Activated T-cell treated with anti-CD3 and anti-CD28 coated beads for 48 hours (primary cell): ENCODE data around the gene FBXW2.
A peak's percentile ranks its signal among the peaks of the same experiment; 100 is the strongest.
"Not testable (repeated sequence)": the region's sequence is repeated elsewhere in the genome, so short reads cannot be mapped to it uniquely, and the experiment has no call there.

ENCODE experiments used
- DNase-seq: peaks from one replicate; pipeline ENCODE4 v3.0.0-alpha.2; 2020; ENCODE audit warnings: low read depth

The FBXW2 gene, protein sequence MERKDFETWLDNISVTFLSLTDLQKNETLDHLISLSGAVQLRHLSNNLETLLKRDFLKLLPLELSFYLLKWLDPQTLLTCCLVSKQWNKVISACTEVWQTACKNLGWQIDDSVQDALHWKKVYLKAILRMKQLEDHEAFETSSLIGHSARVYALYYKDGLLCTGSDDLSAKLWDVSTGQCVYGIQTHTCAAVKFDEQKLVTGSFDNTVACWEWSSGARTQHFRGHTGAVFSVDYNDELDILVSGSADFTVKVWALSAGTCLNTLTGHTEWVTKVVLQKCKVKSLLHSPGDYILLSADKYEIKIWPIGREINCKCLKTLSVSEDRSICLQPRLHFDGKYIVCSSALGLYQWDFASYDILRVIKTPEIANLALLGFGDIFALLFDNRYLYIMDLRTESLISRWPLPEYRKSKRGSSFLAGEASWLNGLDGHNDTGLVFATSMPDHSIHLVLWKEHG

DNA sequence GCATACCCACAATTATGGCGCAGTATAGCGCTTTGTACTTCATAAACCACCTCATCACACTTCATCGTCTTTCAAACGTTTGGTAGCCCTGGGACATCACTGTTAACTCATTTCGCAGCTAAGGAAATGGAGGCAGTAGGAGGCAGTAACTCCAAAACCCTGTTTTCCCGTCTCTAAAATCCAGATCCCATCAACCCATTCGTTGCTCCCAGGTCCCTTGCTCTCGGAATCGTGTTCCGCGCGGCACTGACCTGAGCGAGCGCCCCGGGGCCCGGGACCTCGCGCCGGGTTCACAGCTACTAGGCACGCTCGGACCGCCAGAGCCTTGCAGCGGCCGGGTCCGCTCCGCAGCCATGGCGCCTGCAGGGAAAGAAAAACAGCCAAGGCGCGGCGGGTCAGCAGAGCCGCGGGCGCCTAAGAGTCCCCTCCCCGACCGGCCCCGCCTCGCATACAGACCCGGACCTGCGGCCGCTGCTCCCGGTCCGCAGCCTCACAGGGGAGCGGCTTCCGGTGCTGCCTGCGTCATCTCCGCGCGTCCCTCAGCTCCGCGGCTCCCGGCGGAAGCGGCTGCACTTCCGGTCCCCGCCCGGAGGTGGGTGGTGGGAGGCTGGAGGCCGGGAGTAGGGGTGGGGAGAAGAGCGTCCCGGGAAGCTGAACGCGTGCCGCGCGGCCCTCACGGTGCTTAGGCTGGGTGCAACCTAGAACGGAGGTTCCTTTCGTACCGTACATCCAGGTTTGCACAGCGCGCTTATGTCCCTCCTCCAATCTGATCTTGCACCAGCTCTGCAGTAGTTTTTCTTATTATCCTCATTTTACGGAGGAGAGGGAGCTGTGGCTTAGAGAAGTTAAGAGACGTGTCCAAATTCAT is at the start of gene FBXW2:
Gene FBXW2, minus strand, starts transcription at position 519 of the 868 bp plus-strand sequence. CDS start 5,158 bp downstream, outside the sequence.
- DNase-seq = peak; percentile 93

DNA sequence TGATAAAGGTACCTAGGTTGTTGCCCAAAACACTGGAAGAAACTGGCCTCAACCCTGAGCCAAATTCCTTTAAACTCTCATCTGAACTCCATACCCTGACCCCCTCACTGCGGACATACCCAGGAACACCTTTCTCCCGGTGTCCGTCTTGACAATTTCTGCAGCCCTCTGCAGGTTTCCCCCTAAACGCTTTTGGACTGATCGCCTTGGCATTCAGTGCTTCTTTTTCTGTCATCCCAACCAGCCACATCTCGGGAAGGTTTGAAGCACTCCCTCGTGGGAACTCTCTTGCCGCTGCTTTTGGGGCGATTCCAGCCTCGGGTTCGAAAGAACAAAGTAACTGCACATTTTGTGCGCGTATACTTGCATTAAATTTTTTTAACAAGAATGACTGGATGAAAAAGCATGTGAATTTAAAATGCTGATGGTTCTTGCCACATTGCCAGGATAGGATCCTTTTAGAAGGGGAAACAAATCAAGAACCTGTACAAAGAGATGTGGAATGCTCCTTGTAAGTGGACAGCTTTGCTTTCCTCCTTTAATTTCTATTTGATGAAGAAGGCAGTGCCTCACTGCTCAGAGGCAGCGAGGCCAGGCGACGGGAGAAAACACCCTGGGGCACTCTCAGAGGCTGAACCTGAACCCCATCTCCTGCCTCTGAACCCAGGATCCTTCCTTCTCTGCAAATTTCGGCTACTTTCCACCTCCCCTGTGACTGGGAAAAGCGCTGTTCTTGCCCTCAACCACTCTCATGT is 48.9 kb upstream of the FBXW2 start:
- DNase-seq = no peak

DNA sequence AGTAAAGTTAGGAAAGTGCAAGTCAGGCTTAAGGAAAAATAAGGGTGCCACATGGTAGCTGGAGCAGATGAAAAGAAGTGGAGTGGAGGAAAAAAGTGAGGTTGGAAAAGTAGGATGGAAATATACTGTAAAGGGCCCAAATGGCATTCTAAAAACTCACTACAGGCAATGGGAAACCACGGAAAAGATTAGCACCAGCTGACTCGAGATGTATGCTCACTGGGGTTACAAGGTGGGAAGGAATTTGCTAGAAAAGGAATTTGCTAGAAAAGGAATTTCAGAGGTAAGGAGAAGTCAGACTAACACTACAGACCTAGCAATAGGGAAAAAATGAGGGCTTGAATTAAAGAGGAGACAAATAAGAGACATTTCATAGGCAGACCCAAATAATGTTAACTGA is 45.9 kb upstream of the FBXW2 start:
- DNase-seq = no peak

DNA sequence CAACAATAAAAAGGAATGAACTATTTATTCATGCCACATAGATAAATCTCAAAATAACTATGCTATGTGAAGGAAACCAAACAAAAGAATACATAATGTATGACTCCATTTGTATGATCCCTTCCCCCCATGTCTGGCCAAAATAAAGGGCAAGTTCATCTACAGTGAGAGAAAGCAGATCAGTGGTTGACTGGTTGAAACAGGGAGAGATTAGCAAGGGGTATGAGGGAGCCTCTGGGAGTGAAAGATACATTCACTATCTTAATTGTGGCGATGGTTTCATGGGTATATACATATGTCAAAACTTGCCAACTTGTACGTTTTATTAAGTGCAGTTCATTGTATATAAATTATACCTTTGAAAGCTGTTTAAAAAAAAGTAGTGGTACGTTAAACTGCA is 44.7 kb upstream of the FBXW2 start:
- no peak for DNase-seq

DNA sequence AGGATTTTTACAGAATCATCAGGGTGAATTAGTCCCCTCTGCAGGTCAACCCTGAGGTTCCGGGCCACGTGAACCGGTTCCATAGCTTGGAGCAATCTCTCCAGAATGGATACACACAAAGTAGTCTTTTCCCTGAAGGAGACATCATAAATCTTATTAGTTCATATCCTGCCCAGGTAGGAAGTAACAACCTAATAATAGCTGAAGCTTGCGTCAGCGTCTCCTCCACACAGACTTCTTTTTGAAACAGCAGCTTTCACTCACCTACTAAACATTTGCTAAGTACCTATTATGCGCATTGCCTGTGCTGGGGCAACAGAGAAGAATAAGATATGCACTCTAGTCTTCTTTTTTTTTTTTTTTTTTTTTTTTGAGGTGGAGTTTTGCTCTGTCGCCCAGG is 40.1 kb upstream of the FBXW2 start:
- DNase-seq = no peak

DNA sequence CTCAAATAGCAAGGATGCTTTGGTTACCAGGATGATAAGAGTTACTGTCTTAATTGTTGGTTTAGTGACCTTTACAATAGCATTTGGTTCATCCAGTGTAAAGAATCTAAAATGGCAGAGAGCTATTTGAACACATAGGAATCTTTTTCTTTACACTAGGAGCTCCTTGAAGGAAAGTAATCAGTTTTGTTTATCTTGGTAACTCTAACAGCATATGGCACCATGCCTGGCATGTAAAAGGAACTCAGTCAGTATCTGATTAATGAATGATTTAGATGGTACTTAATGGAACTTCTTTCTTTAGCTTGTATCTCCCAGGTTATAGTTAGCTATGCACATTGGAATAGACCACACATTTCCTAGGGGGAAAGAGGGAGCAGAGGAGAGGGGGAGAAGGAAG is 39.6 kb upstream of the FBXW2 start:
- DNase-seq = no peak

DNA sequence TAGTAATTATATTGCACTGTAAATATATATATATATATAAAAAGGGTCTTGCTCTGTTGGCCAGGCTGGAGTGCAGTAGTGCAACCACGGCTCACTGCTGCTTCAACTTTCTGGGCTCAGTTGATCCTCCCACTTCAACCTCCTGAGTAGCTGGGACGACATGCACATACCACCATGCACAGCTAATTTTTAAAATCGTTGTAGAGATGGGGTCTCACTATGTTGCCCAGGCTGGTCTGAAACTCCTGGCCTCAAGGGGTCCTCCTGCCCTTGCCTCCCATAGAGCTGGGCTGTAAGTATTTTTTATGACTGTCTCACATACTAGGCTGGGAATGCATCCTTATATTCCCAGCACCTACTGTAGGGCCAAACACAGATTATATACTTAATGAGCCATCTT is 37.6 kb upstream of the FBXW2 start:
- DNase-seq = no peak

DNA sequence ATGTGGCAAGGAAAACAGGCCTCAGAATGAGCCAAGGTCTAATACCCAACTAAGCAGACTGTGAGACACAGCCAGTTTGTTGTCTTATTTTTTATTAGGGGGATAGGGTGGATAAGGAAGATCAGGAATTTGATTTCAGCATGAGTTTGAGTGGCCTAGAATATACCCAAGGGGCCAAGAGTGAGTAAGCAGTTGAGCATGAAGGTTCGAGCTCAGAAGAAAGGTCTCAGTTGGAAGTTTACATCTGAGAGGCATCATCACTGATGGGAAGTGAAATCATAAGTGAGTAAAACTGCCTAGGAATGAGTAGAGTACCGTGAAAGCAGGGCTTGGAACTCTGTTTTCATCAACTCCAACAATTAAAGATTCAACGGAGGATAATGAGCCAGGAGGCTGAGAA is 36.9 kb upstream of the FBXW2 start:
- no peak for DNase-seq

DNA sequence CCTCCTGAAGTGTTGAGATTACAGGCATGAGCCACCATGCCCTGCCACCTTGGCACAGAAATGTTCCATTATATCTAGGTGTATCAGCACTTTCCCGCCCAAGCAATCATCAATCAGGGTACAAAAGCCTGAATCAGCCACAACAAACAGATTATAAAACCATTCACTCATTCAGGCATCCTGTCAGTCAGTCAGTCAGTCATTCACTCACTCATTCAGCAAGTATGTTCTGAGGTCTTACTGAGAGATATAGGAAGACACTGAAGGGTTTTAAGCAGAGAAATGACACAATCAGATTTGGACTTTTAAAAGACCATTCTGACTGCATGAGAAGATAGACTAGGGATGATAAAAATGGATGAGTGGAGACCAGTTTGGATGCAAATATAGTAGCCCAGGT is 36.4 kb upstream of the FBXW2 start:
- no peak for DNase-seq

DNA sequence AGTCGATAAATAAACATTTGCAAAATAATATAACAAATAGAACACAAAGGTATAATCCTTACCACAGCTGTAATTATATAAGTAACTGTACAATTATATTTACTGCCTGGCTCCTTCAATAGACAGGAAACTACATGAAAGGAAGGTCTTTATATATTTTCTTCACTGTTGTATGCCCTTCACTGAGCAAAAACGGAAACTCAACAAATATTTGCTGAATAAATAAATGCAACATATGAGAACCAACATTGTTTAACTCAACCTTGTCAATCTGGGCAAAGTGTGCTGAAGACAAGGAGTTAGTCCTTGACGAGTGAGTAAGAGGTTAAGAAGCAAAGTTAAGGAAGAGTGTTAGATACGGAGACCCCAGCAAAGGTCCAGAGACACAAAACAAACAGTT is 26.9 kb upstream of the FBXW2 start:
- no peak for DNase-seq

DNA sequence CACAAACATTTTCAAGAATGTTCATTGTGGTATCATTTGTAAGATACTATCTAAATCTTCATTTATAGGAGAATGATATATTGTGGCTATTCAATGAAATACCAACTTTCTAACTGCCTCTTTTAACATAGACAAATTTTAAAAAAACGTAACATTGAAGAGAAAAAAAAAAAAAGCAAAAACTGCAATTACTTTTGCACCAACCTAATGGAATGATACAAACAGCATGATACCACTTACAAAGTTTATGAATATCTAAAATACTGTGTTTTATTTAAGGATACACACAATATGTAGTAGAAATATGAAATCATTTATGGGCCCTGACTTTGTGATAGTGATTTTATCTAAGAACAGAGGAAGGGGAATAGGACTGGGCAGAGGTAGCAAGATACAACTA is 25.4 kb upstream of the FBXW2 start:
- no peak for DNase-seq

DNA sequence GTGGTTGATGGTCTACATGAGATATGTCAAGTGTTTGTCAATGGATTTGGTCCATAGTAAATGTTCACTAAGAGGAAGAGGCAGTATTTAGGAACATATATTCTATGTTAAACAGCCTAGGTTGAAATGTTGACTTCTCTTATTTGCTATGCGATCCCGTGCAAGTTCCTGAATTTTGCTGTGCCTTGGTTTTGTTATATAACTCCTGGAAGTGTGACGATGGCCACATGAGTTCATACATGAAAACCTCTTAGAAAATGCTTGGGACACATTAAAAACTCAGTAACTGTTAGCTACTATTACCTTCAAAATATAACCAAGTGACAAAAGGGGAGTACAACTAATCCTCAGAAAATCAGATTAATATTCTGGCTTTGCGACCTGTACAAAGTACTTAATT is 21.9 kb upstream of the FBXW2 start:
- DNase-seq = no peak

DNA sequence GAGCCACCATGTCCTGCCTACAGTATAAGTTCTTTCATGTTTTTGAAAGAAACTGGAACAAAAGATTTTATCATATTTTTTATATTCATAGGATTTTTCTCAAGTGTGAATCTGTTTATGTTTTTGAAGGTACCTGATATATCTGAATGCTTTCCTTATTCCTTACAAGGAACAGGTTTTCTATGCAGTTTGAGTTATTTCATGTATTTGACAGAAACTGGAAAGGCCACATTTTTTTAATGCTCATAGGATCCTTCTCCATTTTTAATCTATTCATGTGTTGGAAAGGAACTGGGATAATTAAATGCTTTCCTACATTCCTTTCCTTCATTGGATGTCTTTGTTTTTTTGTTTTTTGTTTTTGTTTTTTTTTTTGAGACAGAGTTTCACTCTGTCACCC is 15.7 kb upstream of the FBXW2 start:
- no peak for DNase-seq

DNA sequence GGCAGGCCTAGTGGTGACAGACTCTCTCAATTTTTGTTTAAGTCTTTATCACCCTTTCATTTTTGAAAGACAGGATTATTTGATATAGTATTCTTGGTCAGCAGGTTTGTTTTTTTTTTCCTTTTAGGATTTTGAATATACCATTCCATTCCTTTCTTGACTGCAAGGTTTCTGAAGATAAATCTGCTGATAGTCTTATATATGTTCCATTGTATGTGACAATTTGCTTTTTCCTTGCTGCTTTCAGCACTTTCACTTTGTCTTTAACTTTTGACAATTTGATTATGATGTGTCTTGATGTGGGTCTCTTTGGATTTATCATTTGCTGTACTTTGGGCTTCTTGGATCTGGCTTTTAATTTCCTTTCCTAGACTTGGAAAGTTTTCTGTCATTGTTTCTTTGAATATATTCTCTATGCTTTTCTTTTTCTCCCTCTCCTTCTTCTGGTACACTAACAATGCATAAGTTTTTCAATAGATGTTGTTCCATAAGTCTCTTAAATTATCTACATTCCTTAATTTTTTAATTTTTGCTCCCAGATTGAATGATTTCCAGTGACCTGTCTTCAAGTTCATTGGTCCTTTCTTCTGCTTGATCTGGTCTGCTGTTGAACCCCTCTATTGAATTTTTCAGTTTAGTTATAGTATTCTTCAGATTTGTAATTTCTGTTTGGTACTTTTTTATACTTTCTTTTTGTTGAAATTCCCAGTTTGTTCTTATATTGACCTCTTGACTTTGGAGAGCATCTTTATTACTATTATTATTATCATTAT is 14.6 kb upstream of the FBXW2 start:
- no peak for DNase-seq

DNA sequence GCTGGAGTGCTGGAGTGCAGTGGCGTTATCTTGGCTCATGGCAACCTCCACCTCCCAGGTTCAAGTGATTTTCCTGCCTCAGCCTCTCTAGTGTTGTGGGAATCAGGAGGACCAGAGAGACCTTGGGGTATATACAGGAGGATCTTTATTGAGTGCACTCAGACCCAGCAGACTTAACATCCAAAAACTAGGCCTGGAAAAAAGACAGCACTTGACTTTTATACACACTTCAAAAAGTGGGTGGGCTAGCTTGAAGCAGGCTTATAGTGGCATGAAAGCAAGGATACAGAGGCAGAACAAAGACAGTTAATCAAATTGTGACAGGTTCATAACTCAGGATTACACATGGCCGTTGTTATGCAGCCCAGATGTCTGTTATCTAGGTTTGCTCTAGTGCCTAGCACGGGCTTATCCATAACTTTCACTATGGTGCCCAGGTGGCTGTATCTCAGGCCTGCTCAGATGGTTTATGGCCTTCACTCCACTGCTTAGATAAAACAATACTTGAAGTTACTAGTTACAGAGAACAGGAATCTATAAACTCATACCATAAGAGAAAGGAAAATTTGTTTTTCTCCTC is 11.7 kb upstream of the FBXW2 start:
- not testable (repeated sequence) for DNase-seq

DNA sequence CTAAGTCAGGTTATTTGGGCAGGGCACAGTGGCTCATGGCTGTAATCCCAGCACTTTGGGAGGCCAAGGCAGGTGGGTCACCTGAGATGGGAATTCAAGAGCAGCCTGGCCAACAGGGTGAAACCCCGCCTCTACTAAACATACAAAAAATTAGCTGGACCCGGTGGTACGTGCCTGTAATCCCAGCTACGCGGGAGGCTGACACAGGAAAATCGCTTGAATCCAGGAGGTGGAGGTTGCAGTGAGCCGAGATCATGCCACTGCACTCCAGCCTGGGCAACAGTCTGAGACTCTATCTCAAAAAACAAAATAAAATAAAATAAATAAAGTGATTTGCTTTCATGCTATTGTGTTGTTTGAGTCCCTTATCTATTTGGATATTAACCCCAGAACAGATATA is 8.2 kb upstream of the FBXW2 start:
- DNase-seq = no peak

DNA sequence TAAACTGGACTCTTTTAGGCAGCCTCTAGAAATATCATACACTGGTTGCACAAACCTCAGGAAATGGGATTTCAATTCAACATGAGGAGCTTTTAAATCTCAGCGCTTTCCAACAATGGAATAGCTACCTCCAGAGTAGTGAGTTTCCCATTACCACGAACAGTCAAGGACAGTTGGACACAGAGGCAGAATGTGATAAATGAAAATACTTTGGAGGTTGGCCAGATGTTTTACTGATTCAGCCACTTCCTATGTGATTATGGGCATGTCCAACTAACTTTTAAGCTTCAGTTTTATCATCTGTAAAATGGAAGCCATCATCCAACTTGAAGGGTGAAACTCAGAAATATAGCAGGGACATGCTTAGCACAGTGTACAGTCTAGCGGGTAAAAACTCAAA is 2.1 kb downstream of the FBXW2 start:
- no peak for DNase-seq

DNA sequence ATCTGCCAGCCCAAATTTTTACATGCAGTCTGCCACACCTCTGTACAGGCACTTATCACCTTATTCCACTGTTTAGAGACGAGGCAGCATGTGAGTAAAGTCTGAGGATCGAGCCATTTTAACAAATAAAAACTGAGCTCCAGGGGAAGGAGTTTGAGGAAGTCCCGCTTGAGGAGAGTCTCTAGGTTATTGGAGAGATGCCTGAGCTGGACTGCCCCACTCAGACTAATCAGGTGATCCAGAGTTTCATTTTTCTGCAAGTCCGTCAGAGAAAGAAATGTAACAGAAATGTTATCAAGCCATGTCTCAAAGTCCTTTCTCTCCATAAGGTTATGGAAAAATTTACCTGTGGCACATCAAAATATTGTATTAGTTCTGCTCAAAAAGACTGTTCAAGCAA is 5.3 kb downstream of the FBXW2 start:
- DNase-seq = no peak

DNA sequence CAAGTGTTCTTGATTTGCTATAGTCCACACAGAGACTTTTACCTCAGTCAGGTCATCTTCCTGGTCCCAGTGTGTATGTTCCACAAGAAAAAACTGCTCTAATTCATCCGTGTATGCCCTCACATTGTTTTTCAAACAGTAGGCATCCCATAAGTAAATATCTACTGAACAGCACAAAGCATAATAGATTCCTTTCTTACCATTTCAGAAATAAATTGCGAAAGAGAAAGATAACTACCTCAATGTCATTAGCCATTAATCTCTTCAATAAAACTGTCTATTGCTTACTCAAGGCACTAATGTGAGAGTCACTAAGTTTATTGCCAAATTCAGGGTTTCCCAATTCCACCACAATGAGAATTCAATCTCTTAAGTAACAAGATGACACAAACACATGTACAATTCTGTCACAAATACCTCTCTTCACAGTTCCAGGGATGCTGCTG is 9.6 kb downstream of the FBXW2 start:
- no peak for DNase-seq

DNA sequence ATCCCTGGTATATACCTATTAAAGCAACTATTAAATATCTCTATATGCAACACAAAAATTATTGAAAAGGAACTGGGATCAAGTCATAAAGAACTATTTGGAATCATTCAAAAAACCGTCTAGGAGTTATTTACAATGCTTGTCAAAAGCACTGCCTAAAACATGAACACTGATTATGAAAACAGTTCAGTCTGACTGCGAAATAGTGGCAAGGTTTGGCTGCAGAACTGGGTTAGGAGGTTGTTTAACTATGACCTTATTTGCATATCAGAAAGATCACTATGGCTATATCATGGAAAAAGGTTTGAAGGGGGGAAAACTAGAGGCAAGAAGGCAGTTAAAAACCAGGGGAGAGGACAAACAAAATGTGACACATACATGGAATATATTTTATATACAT is 12.0 kb downstream of the FBXW2 start:
- no peak for DNase-seq

DNA sequence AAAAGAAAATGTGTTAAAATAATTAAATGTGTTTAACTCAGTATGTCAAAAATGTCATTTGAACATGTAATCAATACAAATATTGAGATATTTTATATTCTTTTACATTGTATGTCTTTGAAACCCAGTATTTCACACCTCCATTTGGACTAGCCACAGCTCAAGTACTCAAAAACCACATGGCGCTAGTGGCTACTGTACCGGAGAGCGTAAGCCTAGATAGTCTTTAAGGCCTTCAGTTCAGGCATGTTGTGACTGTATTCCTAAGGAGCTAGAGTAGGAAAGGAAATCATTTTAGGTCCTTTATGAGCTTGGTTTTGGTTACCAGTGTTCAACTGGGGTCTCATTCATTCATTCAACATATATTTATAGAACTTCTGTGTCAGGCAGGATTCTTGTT is 12.8 kb downstream of the FBXW2 start:
- DNase-seq = no peak
